ENCODE data around the gene ENO4. TPM values are rescaled to one million over a fixed set of nuclear protein-coding genes. Genes with fewer than 3 reads are reported as not detected.

ENO4 gene
- total and polyA plus RNA-seq, 10 of the 15 experiments (the other 5 are each of a cell fraction or from before 2014, with no cell fraction given): 0.12 to 0.37 (median 0.18) TPM; not detected in 7

GRCh38 chr10:116912162-116912561 lies 62.9 kb downstream of the ENO4 start (continued):
- TF ChIP-seq PBX3 (IDR thresholded peaks at IDR 0.05; ENCODE audit: insufficient replicate concordance, low read depth, low read length): no peak
- TF ChIP-seq SMC3 (IDR thresholded peaks at IDR 0.05; ENCODE audit: borderline replicate concordance, low read length): no peak
- TF ChIP-seq IRF5 (IDR thresholded peaks at IDR 0.05; ENCODE audit: borderline replicate concordance): no peak
- no peak for TF ChIP-seq ZBTB11 (CRISPR knock-in tag; IDR thresholded peaks at IDR 0.05)
- TF ChIP-seq LARP7 (IDR thresholded peaks at IDR 0.05): no peak
- TF ChIP-seq EED (IDR thresholded peaks at IDR 0.05; ENCODE audit: low read depth): no peak
- no peak for TF ChIP-seq MXI1 (IDR thresholded peaks at IDR 0.05; ENCODE audit: low read depth, low read length)
- no peak for TF ChIP-seq MLLT1 (IDR thresholded peaks at IDR 0.05)
- TF ChIP-seq CBFB (IDR thresholded peaks at IDR 0.05; ENCODE audit: low read depth): no peak
- no peak for TF ChIP-seq POLR2AphosphoS2 (IDR thresholded peaks at IDR 0.05; ENCODE audit: low read depth, low read length)
- TF ChIP-seq GATAD2B (conservative IDR thresholded peaks at IDR 0.05; ENCODE audit: low read depth): no peak
